ENCODE results near the gene SPDL1.

The SPDL1 gene

GRCh38 chr5:169583424-169584220, at the start of gene SPDL1:
Gene SPDL1, plus strand, starts transcription at chr5:169583773. Its CDS starts 4,644 bp downstream, at chr5:169588417.
- peak; percentile 89 to 91 for DNase-seq

- DNase-seq, result no peak
Measured at GRCh38 chr5:169534311-169534880, 49.2 kb upstream of the SPDL1 start.

GRCh38 chr5:169534939-169535338, 48.6 kb upstream of the SPDL1 start:
- DNase-seq, result no peak

GRCh38 chr5:169538944-169539343, 44.6 kb upstream of the SPDL1 start:
- DNase-seq, result no peak

- no peak for DNase-seq
Measured at GRCh38 chr5:169542811-169543210, 40.8 kb upstream of the SPDL1 start.

GRCh38 chr5:169544264-169544950, 39.2 kb upstream of the SPDL1 start:
- no peak for DNase-seq

GRCh38 chr5:169545762-169546161, 37.8 kb upstream of the SPDL1 start:
- no peak for DNase-seq

GRCh38 chr5:169546346-169546745, 37.2 kb upstream of the SPDL1 start:
- DNase-seq, result no peak

- DNase-seq, result no peak
Measured at GRCh38 chr5:169547508-169547907, 36.1 kb upstream of the SPDL1 start.

- DNase-seq, result no peak
Measured at GRCh38 chr5:169548315-169548714, 35.3 kb upstream of the SPDL1 start.

GRCh38 chr5:169549453-169550100, 34.0 kb upstream of the SPDL1 start:
- no peak for DNase-seq

GRCh38 chr5:169550227-169550626, 33.3 kb upstream of the SPDL1 start:
- DNase-seq, result no peak

GRCh38 chr5:169551146-169551545, 32.4 kb upstream of the SPDL1 start:
- DNase-seq, result no peak

GRCh38 chr5:169551696-169552095, 31.9 kb upstream of the SPDL1 start:
- no peak for DNase-seq

GRCh38 chr5:169554251-169554650, 29.3 kb upstream of the SPDL1 start:
- no peak for DNase-seq

GRCh38 chr5:169557838-169558237, 25.7 kb upstream of the SPDL1 start:
- no peak for DNase-seq

GRCh38 chr5:169561893-169562292, 21.7 kb upstream of the SPDL1 start:
- no peak for DNase-seq

GRCh38 chr5:169563369-169563768, 20.2 kb upstream of the SPDL1 start:
- no peak for DNase-seq

- DNase-seq, result no peak
Measured at GRCh38 chr5:169566202-169566601, 17.4 kb upstream of the SPDL1 start.

- DNase-seq, result no peak
Measured at GRCh38 chr5:169567079-169567478, 16.5 kb upstream of the SPDL1 start.

GRCh38 chr5:169569513-169569912, 14.1 kb upstream of the SPDL1 start:
- no peak for DNase-seq

GRCh38 chr5:169571355-169571754, 12.2 kb upstream of the SPDL1 start:
- no peak for DNase-seq

- DNase-seq, result no peak
Measured at GRCh38 chr5:169574134-169574646, 9.4 kb upstream of the SPDL1 start.
